Measurements from ENCODE around the gene ABCA7. TPM values are rescaled to one million over a fixed set of nuclear protein-coding genes. Genes with fewer than 3 reads are reported as not detected.

Gene ABCA7
- total RNA-seq, 4 donors from 2014 or later, result 0.59 to 10.4 (median 2.7) TPM

DNA sequence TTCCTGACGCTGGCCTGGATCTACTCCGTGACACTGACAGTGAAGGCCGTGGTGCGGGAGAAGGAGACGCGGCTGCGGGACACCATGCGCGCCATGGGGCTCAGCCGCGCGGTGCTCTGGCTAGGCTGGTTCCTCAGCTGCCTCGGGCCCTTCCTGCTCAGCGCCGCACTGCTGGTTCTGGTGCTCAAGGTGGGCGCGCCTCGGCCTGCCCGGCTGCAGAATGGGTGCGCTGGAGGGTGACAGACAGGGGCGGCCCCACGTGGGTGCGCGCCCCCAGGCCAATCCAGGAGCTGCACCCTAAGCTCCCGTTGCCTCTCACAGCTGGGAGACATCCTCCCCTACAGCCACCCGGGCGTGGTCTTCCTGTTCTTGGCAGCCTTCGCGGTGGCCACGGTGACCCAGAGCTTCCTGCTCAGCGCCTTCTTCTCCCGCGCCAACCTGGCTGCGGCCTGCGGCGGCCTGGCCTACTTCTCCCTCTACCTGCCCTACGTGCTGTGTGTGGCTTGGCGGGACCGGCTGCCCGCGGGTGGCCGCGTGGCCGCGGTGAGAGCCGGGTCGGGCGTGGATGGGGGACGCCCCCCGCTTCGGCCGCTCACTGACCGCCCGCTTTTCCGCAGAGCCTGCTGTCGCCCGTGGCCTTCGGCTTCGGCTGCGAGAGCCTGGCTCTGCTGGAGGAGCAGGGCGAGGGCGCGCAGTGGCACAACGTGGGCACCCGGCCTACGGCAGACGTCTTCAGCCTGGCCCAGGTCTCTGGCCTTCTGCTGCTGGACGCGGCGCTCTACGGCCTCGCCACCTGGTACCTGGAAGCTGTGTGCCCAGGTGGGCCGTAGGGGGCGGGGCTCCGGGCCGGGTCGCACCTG, 7.2 kb downstream of the ABCA7 start:
- no peak for TF ChIP-seq POLR2A (IDR thresholded peaks at IDR 0.05)
- TF ChIP-seq, protein P1, sequence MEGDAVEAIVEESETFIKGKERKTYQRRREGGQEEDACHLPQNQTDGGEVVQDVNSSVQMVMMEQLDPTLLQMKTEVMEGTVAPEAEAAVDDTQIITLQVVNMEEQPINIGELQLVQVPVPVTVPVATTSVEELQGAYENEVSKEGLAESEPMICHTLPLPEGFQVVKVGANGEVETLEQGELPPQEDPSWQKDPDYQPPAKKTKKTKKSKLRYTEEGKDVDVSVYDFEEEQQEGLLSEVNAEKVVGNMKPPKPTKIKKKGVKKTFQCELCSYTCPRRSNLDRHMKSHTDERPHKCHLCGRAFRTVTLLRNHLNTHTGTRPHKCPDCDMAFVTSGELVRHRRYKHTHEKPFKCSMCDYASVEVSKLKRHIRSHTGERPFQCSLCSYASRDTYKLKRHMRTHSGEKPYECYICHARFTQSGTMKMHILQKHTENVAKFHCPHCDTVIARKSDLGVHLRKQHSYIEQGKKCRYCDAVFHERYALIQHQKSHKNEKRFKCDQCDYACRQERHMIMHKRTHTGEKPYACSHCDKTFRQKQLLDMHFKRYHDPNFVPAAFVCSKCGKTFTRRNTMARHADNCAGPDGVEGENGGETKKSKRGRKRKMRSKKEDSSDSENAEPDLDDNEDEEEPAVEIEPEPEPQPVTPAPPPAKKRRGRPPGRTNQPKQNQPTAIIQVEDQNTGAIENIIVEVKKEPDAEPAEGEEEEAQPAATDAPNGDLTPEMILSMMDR (IDR thresholded peaks at IDR 0.05), result no peak
- H3K27me3 ChIP-seq, result peaks cover 6 to 9% of the 10 kb centered on the region in 2 donors

DNA sequence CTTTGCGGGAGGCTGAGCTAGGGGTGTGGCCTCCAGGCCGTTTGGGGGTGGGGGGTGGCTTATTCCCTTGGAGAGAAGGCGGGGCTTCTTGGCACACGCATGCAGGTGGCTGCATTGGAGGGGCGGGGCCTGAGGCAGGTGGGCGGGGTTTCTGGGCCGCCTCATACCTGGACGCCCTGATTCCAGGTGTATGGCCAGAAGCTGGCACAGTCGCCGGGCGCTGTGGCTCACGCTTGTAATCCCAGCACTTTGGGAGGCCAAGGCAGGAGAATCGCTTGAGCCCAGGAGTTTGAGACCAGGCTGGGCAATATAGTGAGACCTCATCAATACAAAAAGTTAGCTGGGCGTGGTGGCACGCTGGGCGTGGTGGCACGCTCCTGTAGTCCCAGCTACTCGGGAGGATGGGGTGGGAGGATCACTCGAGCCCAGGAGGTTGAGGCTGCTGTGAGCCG, 7.8 kb downstream of the ABCA7 start:
- Histone ChIP-seq H3K27me3 (peaks cover 0 to 3% of the 10 kb centered on the region in 2 donors), H3K36me3 (no peaks in the 10 kb centered on the region), H3K27ac (no peak overlapping the region), H3K4me3 (no peak overlapping the region), H3K4me1 (no peaks in the 10 kb centered on the region), H3K9me3 (no peaks in the 10 kb centered on the region)
- DNase-seq, result no peak
- TF ChIP-seq, protein P1 (IDR thresholded peaks at IDR 0.05), result no peak
- no peak for TF ChIP-seq POLR2A (IDR thresholded peaks at IDR 0.05)
- intact Hi-C loops (cut with DNase I; ENCODE audit: low total_unique reads), result no loop called here

More for the DNA sequence above, 7.2 kb downstream of the ABCA7 start:
- H3K36me3 ChIP-seq, result no peaks in the 10 kb centered on the region
- H3K4me3 ChIP-seq, result no peak overlapping the region
- H3K27ac ChIP-seq, result no peak overlapping the region
- DNase-seq, result no peak
- intact Hi-C loops (cut with DNase I; ENCODE audit: low total_unique reads), result no loop called here
- no peaks in the 10 kb centered on the region for H3K9me3 ChIP-seq
- no peaks in the 10 kb centered on the region for H3K4me1 ChIP-seq

DNA sequence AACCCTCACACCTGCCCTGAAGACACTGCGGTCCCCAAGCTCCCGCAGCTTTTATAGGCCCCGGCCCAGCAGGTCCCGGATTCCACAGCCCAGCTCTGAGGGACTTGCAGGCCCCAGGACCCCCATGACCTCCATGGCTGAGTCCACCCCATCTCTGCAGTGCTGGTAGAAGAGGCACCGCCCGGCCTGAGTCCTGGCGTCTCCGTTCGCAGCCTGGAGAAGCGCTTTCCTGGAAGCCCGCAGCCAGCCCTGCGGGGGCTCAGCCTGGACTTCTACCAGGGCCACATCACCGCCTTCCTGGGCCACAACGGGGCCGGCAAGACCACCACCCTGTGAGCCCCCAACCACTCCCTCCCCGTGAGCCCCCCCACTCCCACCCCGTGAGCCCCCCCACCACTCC, 9.2 kb downstream of the ABCA7 start:
- H3K27ac ChIP-seq, result no peak overlapping the region
- intact Hi-C loops (cut with DNase I; ENCODE audit: low total_unique reads), result no loop called here
- H3K4me1 ChIP-seq, result no peaks in the 10 kb centered on the region
- DNase-seq, result no peak
- no peaks in the 10 kb centered on the region for H3K36me3 ChIP-seq
- H3K9me3 ChIP-seq, result no peaks in the 10 kb centered on the region
- H3K27me3 ChIP-seq, result no peaks in the 10 kb centered on the region
- no peak for TF ChIP-seq POLR2A (IDR thresholded peaks at IDR 0.05)
- TF ChIP-seq, protein P1 (IDR thresholded peaks at IDR 0.05), result no peak
- H3K4me3 ChIP-seq, result no peak overlapping the region

DNA sequence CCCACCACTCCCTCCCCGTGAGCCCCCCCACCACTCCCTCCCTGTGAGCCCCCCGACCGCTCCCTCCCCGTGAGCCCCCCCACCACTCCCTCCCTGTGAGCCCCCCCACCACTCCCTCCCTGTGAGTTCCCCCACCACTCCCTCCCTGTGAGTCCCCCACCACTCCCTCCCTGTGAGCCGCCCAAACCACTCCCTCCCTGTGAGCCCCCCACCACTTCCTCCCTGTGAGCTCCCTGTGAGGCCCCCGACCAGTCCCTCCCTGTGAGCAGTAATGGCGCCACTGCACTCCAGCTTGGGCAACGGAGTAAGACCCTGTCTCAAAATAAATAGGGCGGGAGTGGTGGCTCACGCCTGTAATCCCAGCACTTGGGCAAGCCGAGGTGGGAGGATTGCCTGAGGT, 9.9 kb downstream of the ABCA7 start:
- no peak for TF ChIP-seq POLR2A (IDR thresholded peaks at IDR 0.05)
- TF ChIP-seq, protein P1 (IDR thresholded peaks at IDR 0.05), result no peak
- no peaks in the 10 kb centered on the region for H3K36me3 ChIP-seq
- H3K9me3 ChIP-seq, result no peaks in the 10 kb centered on the region
- no peak for DNase-seq
- no peaks in the 10 kb centered on the region for H3K27me3 ChIP-seq
- intact Hi-C loops (cut with DNase I; ENCODE audit: low total_unique reads), result no loop called here
- no peak overlapping the region for H3K4me3 ChIP-seq
- no peak overlapping the region for H3K27ac ChIP-seq
- no peaks in the 10 kb centered on the region for H3K4me1 ChIP-seq

DNA sequence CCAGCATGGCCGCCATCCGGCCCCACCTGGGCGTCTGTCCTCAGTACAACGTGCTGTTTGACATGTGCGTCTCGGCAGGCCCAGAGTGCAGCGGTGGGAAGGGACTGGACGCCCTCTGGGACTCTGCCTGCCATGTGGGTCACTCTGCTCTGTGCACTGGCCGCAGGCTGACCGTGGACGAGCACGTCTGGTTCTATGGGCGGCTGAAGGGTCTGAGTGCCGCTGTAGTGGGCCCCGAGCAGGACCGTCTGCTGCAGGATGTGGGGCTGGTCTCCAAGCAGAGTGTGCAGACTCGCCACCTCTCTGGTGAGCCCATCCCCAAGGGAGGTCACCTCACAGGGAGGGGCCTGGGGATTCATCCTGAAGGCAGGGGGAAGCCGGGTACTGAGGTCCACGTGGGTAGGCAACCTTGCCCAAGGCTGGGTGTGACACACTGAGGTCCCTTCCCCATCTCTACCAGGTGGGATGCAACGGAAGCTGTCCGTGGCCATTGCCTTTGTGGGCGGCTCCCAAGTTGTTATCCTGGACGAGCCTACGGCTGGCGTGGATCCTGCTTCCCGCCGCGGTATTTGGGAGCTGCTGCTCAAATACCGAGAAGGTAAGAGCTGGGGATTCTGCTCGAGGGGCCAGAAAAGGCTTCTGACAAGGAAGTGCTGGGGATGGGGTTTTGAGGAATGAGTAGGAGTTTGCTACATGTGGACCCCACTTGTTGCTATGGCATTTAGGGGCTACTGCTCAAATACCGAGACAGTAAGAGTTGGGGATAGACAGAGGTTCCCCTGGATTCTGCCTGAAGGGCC, 11.3 kb downstream of the ABCA7 start:
- H3K4me1 ChIP-seq, result no peaks in the 10 kb centered on the region
- DNase-seq, result no peak
- no peak overlapping the region for H3K27ac ChIP-seq
- no peak for TF ChIP-seq POLR2A (IDR thresholded peaks at IDR 0.05)
- TF ChIP-seq, protein P1 (IDR thresholded peaks at IDR 0.05), result no peak
- no peaks in the 10 kb centered on the region for H3K27me3 ChIP-seq
- intact Hi-C loops (cut with DNase I; ENCODE audit: low total_unique reads), result no loop called here
- H3K36me3 ChIP-seq, result no peaks in the 10 kb centered on the region
- no peaks in the 10 kb centered on the region for H3K9me3 ChIP-seq
- no peak overlapping the region for H3K4me3 ChIP-seq

Measured in uterus (tissue), 4 donors.